HG02938 (cell line): ENCODE data around the gene RBM10.

Experiments used
- ATAC-seq: cut with Tn5 transposase; IDR thresholded peaks from one replicate; pipeline ENCODE4 v1.9.1; 2021; ENCODE audit warnings: mild to moderate bottlenecking, moderate library complexity; ENCODE audit not compliant: unreplicated experiment

Gene RBM10

GRCh38 chrX:47146936-47147859 lies 2.2 kb downstream of the RBM10 start:
- ATAC-seq: no peak

GRCh38 chrX:47148946-47149345 lies 3.9 kb downstream of the RBM10 start:
- ATAC-seq: no peak

GRCh38 chrX:47151435-47151834 lies 6.4 kb downstream of the RBM10 start:
- no peak for ATAC-seq

GRCh38 chrX:47156611-47157520 lies 11.8 kb downstream of the RBM10 start:
- ATAC-seq: no peak

GRCh38 chrX:47158131-47158530 lies 13.1 kb downstream of the RBM10 start:
- ATAC-seq: no peak

GRCh38 chrX:47158781-47159180 lies 13.8 kb downstream of the RBM10 start:
- no peak for ATAC-seq

DNA sequence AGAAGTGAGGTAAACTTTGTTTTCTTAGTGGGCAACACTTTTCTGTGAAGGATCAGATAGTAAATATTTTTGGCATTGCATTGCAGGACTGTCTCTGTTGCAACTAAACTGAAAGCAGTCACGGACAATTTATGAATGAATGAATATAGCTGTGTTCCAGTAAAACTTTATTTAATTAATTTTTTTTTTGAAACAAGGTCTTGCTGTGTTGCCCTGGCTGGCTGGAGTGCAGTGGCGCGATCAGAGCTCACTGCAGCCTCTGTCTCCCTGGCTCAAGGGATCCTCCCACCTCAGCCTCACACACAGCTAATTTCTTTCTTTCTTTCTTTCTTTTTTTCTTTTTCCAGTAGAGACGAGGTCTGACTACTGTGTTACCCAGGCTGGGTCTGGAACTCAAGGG lies 15.8 kb downstream of the RBM10 start:
- no peak for ATAC-seq

DNA sequence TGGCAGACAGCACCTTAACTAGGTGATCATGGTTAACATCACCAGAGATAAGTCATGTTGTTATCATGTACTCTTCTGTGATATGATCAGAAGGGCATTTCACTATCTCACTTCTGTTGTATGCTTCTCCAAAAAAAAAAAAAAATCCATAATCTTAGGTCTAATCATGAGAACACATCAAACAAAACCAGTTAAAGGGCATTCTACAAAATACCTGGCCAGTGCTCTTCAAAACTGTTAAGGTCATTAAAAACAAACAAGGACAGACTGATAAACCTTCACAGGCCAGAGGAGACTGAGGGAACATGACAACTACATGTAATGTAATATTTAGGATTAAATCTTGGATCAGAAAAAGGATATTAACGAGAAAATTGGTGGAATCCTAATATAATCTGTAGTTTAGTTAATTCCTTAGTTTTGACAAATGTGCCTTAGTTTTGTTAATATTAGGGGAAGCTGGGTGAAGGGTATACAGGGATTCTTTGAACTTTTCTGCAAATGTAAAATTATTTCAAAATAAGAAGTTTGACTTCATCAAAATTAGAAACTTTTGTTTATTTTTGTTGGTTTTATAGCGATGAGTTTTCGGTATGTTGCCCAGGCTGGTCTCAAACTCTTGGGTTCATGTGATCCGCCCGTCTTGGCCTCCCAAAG lies 18.0 kb downstream of the RBM10 start:
- no peak for ATAC-seq

- no peak for ATAC-seq
Measured at GRCh38 chrX:47164420-47164819, 19.4 kb downstream of the RBM10 start.

- ATAC-seq: no peak
Measured at GRCh38 chrX:47166126-47166525, 21.1 kb downstream of the RBM10 start.

DNA sequence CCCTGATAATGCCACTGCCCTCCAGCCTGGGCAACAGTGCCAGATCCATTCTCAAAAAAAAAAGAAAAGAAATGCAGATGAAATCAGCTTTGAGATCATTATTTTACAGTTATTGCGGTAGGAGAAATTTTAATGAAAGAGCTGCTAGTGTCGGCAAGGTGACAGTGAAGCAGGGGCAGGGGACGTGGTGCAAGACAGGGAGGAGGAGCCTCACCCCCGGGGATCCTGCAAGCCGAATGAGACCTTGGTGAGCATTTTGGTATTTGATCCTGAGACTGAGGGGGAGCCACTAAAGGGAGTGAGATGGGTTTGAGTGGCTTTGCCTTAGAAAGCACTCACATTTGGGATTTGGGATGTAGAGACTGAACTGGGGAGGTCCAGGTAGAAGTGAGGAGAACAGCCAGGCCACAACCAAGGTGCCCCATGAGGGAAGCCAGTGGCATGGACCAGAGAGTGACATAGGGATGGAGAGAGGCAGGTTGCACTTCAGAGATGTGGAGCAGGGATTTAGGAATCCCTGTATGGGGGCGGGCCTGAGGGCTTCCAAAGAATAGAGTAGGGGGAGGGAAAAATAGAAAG lies 23.6 kb downstream of the RBM10 start:
- no peak for ATAC-seq

DNA sequence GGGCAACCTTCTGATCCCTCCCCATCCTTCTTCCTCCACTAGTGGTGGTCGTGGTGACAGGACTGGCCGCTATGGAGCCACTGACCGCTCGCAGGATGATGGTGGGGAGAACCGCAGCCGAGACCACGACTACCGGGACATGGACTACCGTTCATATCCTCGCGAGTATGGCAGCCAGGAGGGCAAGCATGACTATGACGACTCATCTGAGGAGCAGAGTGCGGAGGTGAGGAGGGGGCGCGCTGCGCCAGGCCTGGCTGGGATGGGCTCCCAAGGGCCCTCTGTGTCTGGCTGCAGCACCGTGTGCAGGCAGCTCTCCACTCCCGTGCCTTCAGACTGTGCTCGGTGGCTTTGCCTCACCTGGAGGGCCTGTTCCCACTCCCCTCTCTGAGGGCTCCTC lies 24.3 kb downstream of the RBM10 start:
- ATAC-seq: no peak

GRCh38 chrX:47169726-47170515 lies 24.9 kb downstream of the RBM10 start:
- no peak for ATAC-seq

DNA sequence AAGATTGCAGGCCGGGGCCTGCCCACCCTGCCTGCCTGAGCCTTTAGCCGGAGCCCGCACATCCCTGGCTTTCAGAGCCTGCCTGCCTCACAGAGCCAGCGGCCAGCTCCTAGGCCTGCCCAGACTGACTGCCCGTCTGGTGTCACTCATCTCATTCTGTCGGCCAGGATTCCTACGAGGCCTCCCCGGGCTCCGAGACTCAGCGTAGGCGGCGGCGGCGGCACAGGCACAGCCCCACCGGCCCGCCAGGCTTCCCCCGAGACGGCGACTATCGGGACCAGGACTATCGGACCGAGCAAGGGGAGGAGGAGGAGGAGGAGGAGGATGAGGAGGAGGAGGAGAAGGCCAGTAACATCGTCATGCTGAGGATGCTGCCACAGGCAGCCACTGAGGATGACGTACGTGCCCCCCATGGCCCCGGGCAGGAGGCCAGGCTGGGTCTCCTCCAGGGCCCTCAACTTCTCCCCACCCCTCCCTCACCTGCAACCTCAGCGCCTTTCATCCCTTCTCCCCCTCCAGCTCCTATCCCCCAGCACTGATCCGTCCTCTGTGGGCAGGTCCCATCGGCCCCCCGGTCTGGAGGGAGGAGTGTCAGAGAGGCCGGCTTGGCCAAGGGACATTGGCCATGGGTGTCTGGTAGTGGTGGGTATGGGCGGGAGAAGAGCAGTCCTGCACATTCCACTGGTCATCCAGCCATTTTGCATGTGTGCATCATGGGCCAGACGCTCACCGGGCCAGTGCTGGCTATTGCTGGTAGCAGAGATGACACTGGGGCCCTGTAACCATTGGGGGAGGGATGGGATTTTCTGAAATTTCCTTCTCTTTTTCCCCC lies 26.1 kb downstream of the RBM10 start:
- no peak for ATAC-seq

DNA sequence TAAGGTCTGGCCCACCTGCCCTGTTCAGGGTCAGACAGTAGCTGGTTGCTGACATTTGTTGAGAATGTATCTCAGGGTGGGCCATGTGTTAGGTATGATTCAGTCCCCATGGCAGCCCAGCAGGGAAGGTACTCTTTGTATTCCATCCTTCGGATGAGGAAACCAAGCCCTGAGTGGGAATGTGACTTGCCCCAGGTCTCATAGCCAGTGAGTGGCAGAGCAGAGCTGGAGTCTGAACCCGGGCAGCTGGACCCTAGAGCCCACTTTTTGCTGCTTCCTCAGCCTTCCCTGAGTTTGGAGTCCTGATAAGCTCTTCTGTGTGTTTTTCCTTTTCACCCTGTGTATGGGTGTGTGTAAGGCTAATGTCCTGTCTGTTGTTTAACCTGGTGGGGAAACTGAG lies 27.0 kb downstream of the RBM10 start:
- no peak for ATAC-seq

DNA sequence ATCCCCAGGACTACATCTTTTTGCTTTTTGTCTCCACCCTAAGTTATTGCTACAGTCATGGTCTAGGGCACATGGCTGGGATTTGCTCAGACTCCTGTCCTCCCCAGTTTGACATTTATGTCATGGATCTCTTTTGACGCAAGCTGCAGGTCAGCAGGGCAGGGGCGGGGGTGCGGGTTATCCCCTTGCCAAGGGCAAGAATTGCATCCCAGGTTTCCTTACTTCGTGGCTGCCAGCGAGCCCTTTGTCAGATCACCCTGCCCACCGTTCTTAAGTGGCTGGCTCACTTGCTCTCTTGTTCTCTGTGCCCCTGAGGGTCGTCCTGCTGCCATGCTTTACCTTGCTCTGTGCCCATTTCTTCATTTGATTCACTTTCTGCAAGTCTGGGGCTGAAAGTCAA lies 27.5 kb downstream of the RBM10 start:
- no peak for ATAC-seq

DNA sequence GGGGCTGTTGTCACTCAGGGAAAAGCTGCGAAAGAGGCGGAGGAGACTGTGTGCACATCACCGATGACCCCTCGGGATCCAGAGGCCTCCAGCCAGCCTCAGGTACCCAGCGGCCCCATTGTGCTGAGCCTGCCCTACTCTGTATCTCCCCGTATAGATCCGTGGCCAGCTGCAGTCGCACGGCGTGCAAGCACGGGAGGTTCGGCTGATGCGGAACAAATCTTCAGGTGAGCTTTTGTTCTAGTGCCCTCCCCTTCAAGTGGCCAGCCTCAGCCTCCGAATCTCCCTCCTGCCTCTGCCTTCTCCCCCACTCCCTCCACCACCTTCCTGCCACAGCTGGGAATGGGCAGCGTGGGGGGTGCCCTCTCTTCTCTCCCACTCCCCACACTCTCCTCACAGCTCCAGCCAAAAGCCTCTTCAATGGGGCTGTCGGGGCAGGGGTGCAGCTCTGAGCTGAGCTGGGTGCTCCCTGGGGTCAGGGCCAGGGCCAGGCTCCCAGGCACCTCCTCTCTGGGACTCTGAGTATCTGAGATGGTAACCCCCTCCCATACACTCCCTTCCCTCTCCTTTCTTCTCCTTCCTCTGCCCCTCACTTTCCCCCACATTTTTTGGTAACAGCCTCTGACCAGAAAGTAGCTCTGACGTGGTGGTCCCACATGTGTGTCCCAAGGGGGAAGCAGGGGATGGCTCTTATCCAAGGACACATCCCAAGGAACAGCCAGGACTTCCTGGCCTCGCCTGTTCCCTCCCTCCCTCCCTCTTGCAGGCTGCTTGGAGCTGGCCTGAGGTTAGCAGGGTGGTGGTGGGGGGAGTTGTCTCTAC lies 28.2 kb downstream of the RBM10 start:
- no peak for ATAC-seq

- no peak for ATAC-seq
Measured at GRCh38 chrX:47174376-47174775, 29.4 kb downstream of the RBM10 start.
